Omental fat pad (tissue), 4 donors: ENCODE results near the gene NCKAP5L. TPM values are rescaled to one million over a fixed set of nuclear protein-coding genes. Genes with fewer than 3 reads are reported as not detected.

Source experiments
- ATAC-seq: fragments of 150-250 bp; one replicate; pipeline ENCODE4 v1.9.1; 2016; ENCODE audit warnings: mild to moderate bottlenecking, moderate library complexity; ENCODE audit not compliant: low FRiP score
- DNase-seq: peaks from one replicate; pipeline ENCODE4 v3.0.0-alpha.2; 2019; ENCODE audit warnings: low spot score
- CTCF ChIP-seq, 3 donors: fragments of 450-650 bp; IDR thresholded peaks; one replicate each; pipeline ENCODE4 v1.5.1; 2016 to 2017; ENCODE audit warnings: antibody characterized with exemption in 3 of 3, mild to moderate bottlenecking in 3 of 3, moderate library complexity in 2 of 3
- total RNA-seq, 4 donors: library from RNA; depleted of rRNA; stranded (reverse); fragments of >200 nt; gene quantifications; one replicate each; pipeline ENCODE4 v1.1.0, GENCODE V29; 2016

Gene NCKAP5L
- total RNA-seq, 4 donors from 2014 or later, result 14.2 to 20.3 (median 17.6) TPM

GRCh38 chr12:49843411-49843810 lies 15.2 kb upstream of the NCKAP5L start:
- DNase-seq, result no peak
- no peak for TF ChIP-seq CTCF (IDR thresholded peaks at IDR 0.05)
- ATAC-seq, result no peak

GRCh38 chr12:49842519-49843352 lies 14.5 kb upstream of the NCKAP5L start, which contains the start of gene BCDIN3D:
BCDIN3D (minus strand) TSS chr12:49843106; CDS start chr12:49843087, 19 bp downstream.
- no peak for TF ChIP-seq CTCF (IDR thresholded peaks at IDR 0.05)
- peak; percentile 97 for ATAC-seq
- DNase-seq, result peak; percentile 76

- DNase-seq, result no peak
- no peak for ATAC-seq
- TF ChIP-seq CTCF (IDR thresholded peaks at IDR 0.05), result no peak
Observed at GRCh38 chr12:49838973-49839633, 10.9 kb upstream of the NCKAP5L start.

GRCh38 chr12:49832836-49833421 lies 4.7 kb upstream of the NCKAP5L start:
- ATAC-seq (no peak), DNase-seq (no peak)
- no peak for TF ChIP-seq CTCF (IDR thresholded peaks at IDR 0.05)

GRCh38 chr12:49831717-49832116 lies 3.5 kb upstream of the NCKAP5L start:
- DNase-seq (no peak), ATAC-seq (no peak)
- TF ChIP-seq CTCF (IDR thresholded peaks at IDR 0.05), result no peak

GRCh38 chr12:49827401-49828099 lies 663 bp downstream of the NCKAP5L start:
- DNase-seq, result no peak
- no peak for TF ChIP-seq CTCF (IDR thresholded peaks at IDR 0.05)
- ATAC-seq, result peak; percentile 41
